Trophoblast cell (in vitro differentiated cells and primary cell): ENCODE results near the gene FASLG.
"Not testable (repeated sequence)": the region's sequence is repeated elsewhere in the genome, so short reads cannot be mapped to it uniquely, and the experiment has no call there.

Experiments used
- DNase-seq, 2 donors: peaks; one replicate each; pipeline ENCODE4 v3.0.0-alpha.2; 2016
- H2AFZ ChIP-seq: 2 replicates; pipeline ENCODE4 v1.6.1; 2013; ENCODE audit warnings: low read length, moderate library complexity, mild to moderate bottlenecking; ENCODE audit not compliant: insufficient read depth, poor library complexity
- H2AK5ac ChIP-seq: 2 replicates; pipeline ENCODE4 v1.6.1; 2013; ENCODE audit warnings: mild to moderate bottlenecking, low read length
- H2BK120ac ChIP-seq: 2 replicates; pipeline ENCODE4 v1.6.1; 2013; ENCODE audit warnings: low read length, mild to moderate bottlenecking, moderate library complexity; ENCODE audit not compliant: insufficient read depth, poor library complexity
- H2BK12ac ChIP-seq: 2 replicates; pipeline ENCODE4 v1.6.1; 2013; ENCODE audit warnings: mild to moderate bottlenecking, low read length, moderate library complexity
- H2BK5ac ChIP-seq: 2 replicates; pipeline ENCODE4 v1.6.1; 2013; ENCODE audit warnings: low read length, low read depth, moderate library complexity, mild to moderate bottlenecking; ENCODE audit not compliant: poor library complexity
- H3K14ac ChIP-seq: 2 replicates; pipeline ENCODE4 v1.6.1; 2013; ENCODE audit warnings: mild to moderate bottlenecking, low read length
- H3K18ac ChIP-seq: 2 replicates; pipeline ENCODE4 v1.6.1; 2013; ENCODE audit warnings: mild to moderate bottlenecking, low read length
- H3K23ac ChIP-seq: 2 replicates; pipeline ENCODE4 v1.6.1; 2013; ENCODE audit warnings: low read length
- H3K27ac ChIP-seq: 2 replicates; pipeline ENCODE4 v1.5.1; 2013; ENCODE audit warnings: low read depth, mild to moderate bottlenecking, inconsistent platforms, low read length, moderate library complexity
- H3K27me3 ChIP-seq: 2 replicates; pipeline ENCODE4 v1.6.1; 2013; ENCODE audit warnings: inconsistent platforms, mild to moderate bottlenecking, low read length, moderate library complexity; ENCODE audit not compliant: insufficient read depth
- H3K36me3 ChIP-seq, 2 experiments: 1 replicate in 1 of 2; 2 replicates in 1 of 2; pipeline ENCODE4 v1.6.1; 2013; ENCODE audit warnings: low read length in 2 of 2, mild to moderate bottlenecking in 2 of 2, moderate library complexity in 1 of 2; ENCODE audit not compliant: insufficient read depth in 2 of 2, control insufficient read depth in 1 of 2
- H3K4ac ChIP-seq: 2 replicates; pipeline ENCODE4 v1.6.1; 2013; ENCODE audit warnings: low read depth, mild to moderate bottlenecking, low read length, moderate library complexity
- H3K4me1 ChIP-seq, 2 experiments: 1 replicate in 1 of 2; 2 replicates in 1 of 2; pipeline ENCODE4 v1.6.1; 2013; ENCODE audit warnings: low read length in 2 of 2, mild to moderate bottlenecking in 2 of 2, moderate library complexity in 1 of 2; ENCODE audit not compliant: insufficient read depth in 2 of 2, control insufficient read depth in 1 of 2
- H3K4me2 ChIP-seq: 2 replicates; pipeline ENCODE4 v1.6.1; 2013; ENCODE audit warnings: inconsistent platforms, mild to moderate bottlenecking, low read length, moderate library complexity
- H3K4me3 ChIP-seq: 2 replicates; pipeline ENCODE4 v1.5.1; 2013; ENCODE audit warnings: mild to moderate bottlenecking, low read depth, low read length, inconsistent platforms
- H3K79me1 ChIP-seq: one replicate; pipeline ENCODE4 v1.6.1; 2013; ENCODE audit warnings: low read length
- H3K79me2 ChIP-seq: 2 replicates; pipeline ENCODE4 v1.6.1; 2013; ENCODE audit warnings: low read length, mild to moderate bottlenecking; ENCODE audit not compliant: control insufficient read depth, insufficient read depth, poor library complexity
- H3K9ac ChIP-seq: 2 replicates; pipeline ENCODE4 v1.6.1; 2013; ENCODE audit warnings: mild to moderate bottlenecking, low read length
- H3K9me3 ChIP-seq: 2 replicates; pipeline ENCODE4 v1.6.1; 2013; ENCODE audit warnings: low read depth, mild to moderate bottlenecking, control low read depth, inconsistent platforms, low read length; ENCODE audit not compliant: insufficient read depth
- H4K12ac ChIP-seq: 2 replicates; pipeline ENCODE4 v1.6.1; 2013; ENCODE audit warnings: low read depth, mild to moderate bottlenecking, low read length, moderate library complexity
- H4K8ac ChIP-seq: 2 replicates; pipeline ENCODE4 v1.6.1; 2013; ENCODE audit warnings: low read depth, mild to moderate bottlenecking, low read length, moderate library complexity
- H4K91ac ChIP-seq: one replicate; pipeline ENCODE4 v1.6.1; 2013; ENCODE audit warnings: low read depth, mild to moderate bottlenecking, low read length, moderate library complexity
- WGBS: extraction: QIAGEN DNeasy Blood & Tissue Kit; methylation state at CpG from one replicate; pipeline ENCODE4 v1.1.7; 2013; ENCODE audit warnings: missing lambda C conversion rate; ENCODE audit not compliant: insufficient read length, insufficient coverage; ENCODE audit errors: extremely low coverage; 5-methylcytosine and 5-hydroxymethylcytosine counted together

The FASLG gene

DNA sequence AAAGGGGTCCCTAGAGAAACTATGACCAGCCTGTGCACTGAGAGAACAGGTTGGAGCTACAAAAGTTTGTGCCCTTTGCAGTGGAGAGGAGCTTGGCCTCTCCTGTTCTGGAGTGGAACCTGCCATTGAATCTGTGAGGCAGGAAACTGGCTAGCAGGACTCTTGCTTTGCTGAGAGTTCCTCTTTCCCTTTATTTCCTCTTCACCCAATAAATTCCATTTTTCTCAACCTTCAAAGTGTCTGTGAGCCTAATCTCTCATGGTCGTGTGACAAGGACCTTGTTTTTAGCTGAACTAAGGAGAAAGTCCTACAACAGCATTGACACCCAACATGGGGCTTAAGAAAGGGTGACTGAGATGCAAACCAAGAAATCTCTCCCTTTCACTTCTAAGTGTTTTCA lies 42.7 kb upstream of the FASLG start:
- DNase-seq, result no peak
- no peak overlapping the region for H3K14ac ChIP-seq

DNA sequence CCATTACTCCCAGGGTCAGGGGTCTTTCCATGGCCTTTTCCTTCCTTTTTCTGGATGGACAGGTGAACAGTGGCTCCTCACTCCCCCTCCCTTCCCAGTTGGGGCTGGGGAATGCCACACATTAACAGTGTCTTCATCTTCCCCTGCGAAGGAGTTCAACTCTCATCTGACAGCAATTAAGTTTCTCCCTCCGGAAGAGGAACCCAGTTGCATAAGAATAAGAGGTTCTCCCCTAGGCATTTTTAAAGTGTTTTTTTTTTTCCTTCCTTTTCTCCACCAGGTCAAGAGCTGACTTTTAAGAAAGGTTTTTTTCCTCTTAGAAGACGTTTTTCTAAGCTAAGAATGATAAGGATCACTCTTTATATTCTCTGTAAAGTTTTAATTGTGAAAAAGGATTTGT lies 42.3 kb upstream of the FASLG start:
- no peak for DNase-seq
- Histone ChIP-seq H3K14ac (no peak overlapping the region), H4K12ac (no peak overlapping the region), H2BK12ac (no peak overlapping the region), H3K9ac (no peak overlapping the region), H3K27me3 (no peaks in the 10 kb centered on the region), H4K8ac (no peak overlapping the region), H3K4ac (no peak overlapping the region), H3K79me2 (no peaks in the 10 kb centered on the region), H3K4me1 (no peaks in the 10 kb centered on the region), H3K23ac (no peak overlapping the region), H3K79me1 (peaks cover 2% of the 10 kb centered on the region), H3K4me3 (no peak overlapping the region), H4K91ac (no peak overlapping the region), H3K18ac (no peak overlapping the region), H3K27ac (no peak overlapping the region), H2BK120ac (no peak overlapping the region), H2AFZ (no peak overlapping the region), H3K9me3 (peaks cover 8% of the 10 kb centered on the region), H3K36me3 (peaks cover 4 to 8% of the 10 kb centered on the region in 2 experiments), H2AK5ac (no peak overlapping the region), H2BK5ac (no peak overlapping the region), H3K4me2 (no peak overlapping the region)
- WGBS, result no CpG with 5 or more reads among the region's 3 CpGs

More for the DNA sequence above, 42.7 kb upstream of the FASLG start:
- Histone ChIP-seq H3K4me3 (no peak overlapping the region), H2BK120ac (no peak overlapping the region), H3K79me2 (no peaks in the 10 kb centered on the region), H3K23ac (no peak overlapping the region), H3K27me3 (no peaks in the 10 kb centered on the region), H4K91ac (no peak overlapping the region), H3K79me1 (peaks cover 2% of the 10 kb centered on the region), H3K4me2 (no peak overlapping the region), H3K4me1 (no peaks in the 10 kb centered on the region), H3K27ac (no peak overlapping the region), H2AK5ac (no peak overlapping the region), H3K4ac (no peak overlapping the region), H3K9me3 (peaks cover 7% of the 10 kb centered on the region), H4K12ac (no peak overlapping the region), H2BK12ac (no peak overlapping the region), H3K18ac (no peak overlapping the region), H2BK5ac (no peak overlapping the region), H4K8ac (no peak overlapping the region), H2AFZ (no peak overlapping the region), H3K36me3 (peaks cover 4 to 10% of the 10 kb centered on the region in 2 experiments), H3K9ac (no peak overlapping the region)
- no CpG with 5 or more reads among the region's 1 CpG for WGBS

DNA sequence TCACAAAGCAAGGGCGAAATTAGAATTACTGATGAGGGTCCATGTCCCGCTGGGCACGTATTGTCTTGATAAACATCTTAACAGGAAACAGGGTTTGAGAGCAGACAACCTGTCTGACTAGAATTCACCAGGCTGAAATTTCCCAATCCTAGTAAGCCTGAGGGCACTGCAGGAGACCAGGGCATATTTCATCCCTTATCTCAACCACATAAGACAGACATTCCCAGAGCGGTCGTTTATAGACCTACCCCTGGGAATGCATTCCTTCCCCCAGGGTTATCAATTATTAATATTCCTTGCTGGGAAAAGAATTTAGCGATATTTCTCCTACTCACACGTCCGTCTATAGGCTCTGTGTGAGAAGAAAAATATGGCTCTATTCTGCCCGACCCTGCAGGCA lies 38.3 kb upstream of the FASLG start:
- not testable (repeated sequence) for H4K8ac ChIP-seq, H3K9ac ChIP-seq, H4K12ac ChIP-seq, H3K4ac ChIP-seq, H3K23ac ChIP-seq, H3K4me2 ChIP-seq, H3K79me2 ChIP-seq, H2AK5ac ChIP-seq, H3K36me3 ChIP-seq, H3K4me3 ChIP-seq, H4K91ac ChIP-seq, H3K14ac ChIP-seq, H3K79me1 ChIP-seq, H3K18ac ChIP-seq, H3K27ac ChIP-seq, H2BK12ac ChIP-seq, H3K9me3 ChIP-seq, H2BK120ac ChIP-seq, H2AFZ ChIP-seq, H3K4me1 ChIP-seq, H2BK5ac ChIP-seq, H3K27me3 ChIP-seq
- peak; percentile 53 to 84 for DNase-seq
- no CpG with 5 or more reads among the region's 9 CpGs for WGBS

DNA sequence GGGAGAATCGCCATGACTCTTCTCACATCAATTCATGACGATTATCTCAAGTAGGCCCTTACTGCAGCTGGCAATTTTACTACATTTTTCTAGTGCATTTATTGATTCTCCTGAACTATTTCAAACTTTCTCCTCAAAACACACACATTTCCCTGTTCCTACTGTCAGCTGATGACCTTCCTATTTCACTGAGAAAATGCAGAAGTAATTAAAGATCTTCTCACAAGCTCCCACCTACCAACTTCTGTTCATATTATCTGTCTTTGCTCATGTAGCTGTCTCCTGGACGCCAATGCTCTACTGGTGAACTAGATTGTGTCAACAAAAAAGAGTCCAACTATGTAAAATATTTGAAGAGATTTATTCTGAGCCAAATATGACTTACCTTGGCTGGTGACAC lies 36.4 kb upstream of the FASLG start:
- Histone ChIP-seq H3K27ac (no peak overlapping the region), H3K36me3 (peaks cover 2 to 4% of the 10 kb centered on the region in 2 experiments), H3K4me1 (peaks cover 0 to 3% of the 10 kb centered on the region in 2 experiments), H2BK120ac (no peak overlapping the region), H3K4me2 (no peak overlapping the region), H3K4ac (no peak overlapping the region), H3K23ac (no peak overlapping the region), H2BK12ac (no peak overlapping the region), H4K91ac (no peak overlapping the region), H3K14ac (no peak overlapping the region), H3K79me1 (peaks cover 2% of the 10 kb centered on the region), H3K4me3 (no peak overlapping the region), H2AFZ (no peak overlapping the region), H4K12ac (no peak overlapping the region), H3K9me3 (peaks cover 7% of the 10 kb centered on the region), H2BK5ac (no peak overlapping the region), H3K9ac (no peak overlapping the region), H3K27me3 (no peaks in the 10 kb centered on the region), H2AK5ac (no peak overlapping the region), H3K18ac (no peak overlapping the region), H3K79me2 (no peaks in the 10 kb centered on the region), H4K8ac (no peak overlapping the region)
- no CpG with 5 or more reads among the region's 3 CpGs for WGBS
- DNase-seq, result no peak
